ENCODE data around the gene COL4A2. TPM values are rescaled to one million over a fixed set of nuclear protein-coding genes. Genes with fewer than 3 reads are reported as not detected.

COL4A2 gene
- total RNA-seq, 1 experiment from 2014 or later: 1.6 TPM

GRCh38 chr13:110551284-110551683 lies 244.2 kb downstream of the COL4A2 start:
- ChIA-PET POLR2A (no interaction called here), RAD21 (ENCODE audit: low non-redundant PET in 1 of 2, low total read pairs in 2 of 2, uncharacterized antibody in 2 of 2, unreplicated experiment in 2 of 2) (no interaction called here), CTCF (no interaction called here)
- no peaks in the 10 kb centered on the region for H3K9me3 ChIP-seq (ENCODE audit: control insufficient read depth in 1 of 2, insufficient read depth in 1 of 2, low read depth in 1 of 2, low read length in 2 of 2)
- BruUV-seq (replicated peaks): no TSS peak
- peaks cover 14 to 16% of the 10 kb centered on the region in 2 experiments for H3K4me1 ChIP-seq (ENCODE audit: control insufficient read depth in 1 of 2, insufficient read depth in 2 of 2, low read length in 2 of 2)
- H3K27me3 ChIP-seq (ENCODE audit: insufficient read depth, low read length): no peaks in the 10 kb centered on the region
- H3K4me2 ChIP-seq (ENCODE audit: low read length): no peak overlapping the region
- peaks cover 21% of the 10 kb centered on the region for H3K79me2 ChIP-seq (ENCODE audit: insufficient read depth, low read length)
- no peak overlapping the region for H3K4me3 ChIP-seq (replicated peaks in 1 of 2; ENCODE audit: low read depth in 1 of 2, low read length in 2 of 2)
- TF ChIP-seq CTCF (IDR thresholded peaks at IDR 0.05 in 2 of 3, conservative IDR thresholded peaks at IDR 0.05 in 1 of 3; ENCODE audit: borderline replicate concordance in 1 of 3, insufficient read depth in 1 of 3, low read depth in 2 of 3, low read length in 2 of 3): no peak
- no peak for TF ChIP-seq POLR2AphosphoS5 (IDR thresholded peaks at IDR 0.05; ENCODE audit: low read depth, low read length)
- TF ChIP-seq CEBPB (IDR thresholded peaks at IDR 0.05; ENCODE audit: low read depth): no peak
- TF ChIP-seq SRF (IDR thresholded peaks at IDR 0.05; ENCODE audit: low read depth): no peak
- TF ChIP-seq RAD21 (IDR thresholded peaks at IDR 0.05; ENCODE audit: low read depth): no peak
- TF ChIP-seq MAX (IDR thresholded peaks at IDR 0.05): no peak
- no peak overlapping the region for H3K9ac ChIP-seq (ENCODE audit: low read length)
- DNase-seq (ENCODE audit: low read depth, low spot score) (no peak), ATAC-seq (no peak)
- intact Hi-C loops (cut with micrococcal nuclease): no loop called here
- no peak overlapping the region for H3K27ac ChIP-seq (ENCODE audit: low read depth, low read length)
- no peaks in the 10 kb centered on the region for H3K36me3 ChIP-seq (ENCODE audit: control insufficient read depth in 1 of 2, insufficient read depth in 2 of 2, low read length in 2 of 2)
- H2AFZ ChIP-seq (ENCODE audit: low read depth, low read length, poor library complexity, severe bottlenecking): no peak overlapping the region
- H4K20me1 ChIP-seq (ENCODE audit: insufficient read depth): peaks cover 5% of the 10 kb centered on the region; the same call in 1 of the 2 replicates
- no peaks in the 10 kb centered on the region for H3K9me2 ChIP-seq (ENCODE audit: insufficient read depth)

GRCh38 chr13:110552767-110553166 lies 245.7 kb downstream of the COL4A2 start:
- no peak overlapping the region for H3K4me2 ChIP-seq (ENCODE audit: low read length)
- H3K79me2 ChIP-seq (ENCODE audit: insufficient read depth, low read length): peaks cover 18% of the 10 kb centered on the region
- no peak overlapping the region for H3K27ac ChIP-seq (ENCODE audit: low read depth, low read length)
- ChIA-PET CTCF (no interaction called here), RAD21 (ENCODE audit: low non-redundant PET in 1 of 2, low total read pairs in 2 of 2, uncharacterized antibody in 2 of 2, unreplicated experiment in 2 of 2) (no interaction called here), POLR2A (no interaction called here)
- ATAC-seq: no peak
- no peaks in the 10 kb centered on the region for H3K9me2 ChIP-seq (ENCODE audit: insufficient read depth)
- DNase-seq (ENCODE audit: low read depth, low spot score): no peak
- TF ChIP-seq REST (IDR thresholded peaks at IDR 0.05; ENCODE audit: low read depth): no peak
- no TSS peak for BruUV-seq (replicated peaks)
- no peak overlapping the region for H2AFZ ChIP-seq (ENCODE audit: low read depth, low read length, poor library complexity, severe bottlenecking)
- intact Hi-C loops (cut with micrococcal nuclease): no loop called here
- no peaks in the 10 kb centered on the region for H3K27me3 ChIP-seq (ENCODE audit: insufficient read depth, low read length)
- H3K4me1 ChIP-seq (ENCODE audit: control insufficient read depth in 1 of 2, insufficient read depth in 2 of 2, low read length in 2 of 2): peaks cover 1 to 2% of the 10 kb centered on the region in 2 experiments; a peak in 3 of 4 replicates
- no peaks in the 10 kb centered on the region; a peak in 1 of 4 replicates for H3K36me3 ChIP-seq (ENCODE audit: control insufficient read depth in 1 of 2, insufficient read depth in 2 of 2, low read length in 2 of 2)
- no peaks in the 10 kb centered on the region for H3K9me3 ChIP-seq (ENCODE audit: control insufficient read depth in 1 of 2, insufficient read depth in 1 of 2, low read depth in 1 of 2, low read length in 2 of 2)
- H3K9ac ChIP-seq (ENCODE audit: low read length): no peak overlapping the region
- H3K4me3 ChIP-seq (replicated peaks in 1 of 2; ENCODE audit: low read depth in 1 of 2, low read length in 2 of 2): no peak overlapping the region
- no peaks in the 10 kb centered on the region for H4K20me1 ChIP-seq (ENCODE audit: insufficient read depth)
